Measurements from ENCODE around the gene PLEKHM3.

Gene PLEKHM3

DNA sequence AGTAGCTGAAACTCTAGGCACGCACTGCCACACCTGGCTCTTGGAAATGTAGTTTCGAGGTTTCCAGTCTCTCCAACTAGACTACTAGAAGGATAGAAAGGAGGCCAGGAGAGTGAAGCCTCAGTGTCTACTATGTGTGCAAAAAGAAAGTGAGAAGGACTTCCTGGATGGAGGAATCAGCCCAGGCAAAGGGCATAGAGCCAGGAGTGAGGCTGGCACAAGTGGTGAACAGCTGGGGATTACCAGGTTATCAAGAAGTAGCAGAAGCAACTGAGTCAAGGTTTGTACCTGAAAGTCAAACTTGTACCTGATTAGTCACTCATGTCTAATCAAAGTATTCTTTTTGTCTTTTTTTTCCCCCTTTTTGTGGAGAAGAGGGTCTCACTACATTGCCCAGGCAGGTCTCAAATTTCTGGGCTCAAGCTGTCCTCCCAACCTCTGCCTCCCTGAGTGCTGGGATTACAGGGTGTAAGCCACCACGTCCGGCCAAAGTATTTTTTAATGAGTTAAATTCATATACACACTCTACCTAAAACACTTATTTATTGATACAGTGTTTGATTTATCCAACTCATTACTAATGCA lies 246.9 kb downstream of the PLEKHM3 start:
- no peak for DNase-seq

DNA sequence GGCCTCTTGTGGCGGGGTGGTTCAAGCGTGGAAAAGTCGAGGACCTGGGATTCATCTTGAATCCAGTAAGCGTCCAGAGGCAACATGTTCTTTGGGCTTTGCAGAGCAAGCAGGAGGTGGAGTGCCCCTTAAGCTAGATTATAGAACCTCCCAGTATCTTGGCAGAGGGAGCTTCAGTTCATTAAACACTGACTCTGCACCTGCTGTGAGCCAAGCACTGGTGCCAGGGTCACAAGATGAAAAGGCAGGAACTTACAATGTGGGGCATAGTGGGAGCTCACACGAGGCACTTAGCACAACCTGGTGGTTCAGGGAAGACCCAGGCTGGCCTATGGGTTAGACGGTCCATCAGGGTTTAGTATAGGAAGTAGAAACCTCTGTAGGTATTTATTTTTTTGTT lies 248.2 kb downstream of the PLEKHM3 start:
- no peak for DNase-seq

DNA sequence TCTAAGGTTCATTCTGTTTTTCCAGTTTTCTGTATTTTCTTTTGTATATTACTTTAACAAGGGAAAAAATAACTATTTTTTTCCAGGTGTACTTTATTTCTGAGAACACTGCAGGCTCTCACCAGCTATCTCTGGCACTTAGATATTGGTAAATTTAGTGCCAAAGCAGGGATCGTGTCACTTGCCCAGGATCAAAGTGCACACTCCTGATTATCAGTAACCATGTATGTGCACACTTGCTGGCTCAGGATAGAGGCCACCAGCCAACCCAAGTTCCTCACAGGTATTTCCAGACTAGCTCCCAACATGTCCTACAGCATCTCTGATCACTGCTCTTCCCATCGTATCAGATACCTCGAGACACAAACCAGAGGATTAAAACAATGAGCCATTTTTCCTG lies 249.9 kb downstream of the PLEKHM3 start:
- no peak for DNase-seq

DNA sequence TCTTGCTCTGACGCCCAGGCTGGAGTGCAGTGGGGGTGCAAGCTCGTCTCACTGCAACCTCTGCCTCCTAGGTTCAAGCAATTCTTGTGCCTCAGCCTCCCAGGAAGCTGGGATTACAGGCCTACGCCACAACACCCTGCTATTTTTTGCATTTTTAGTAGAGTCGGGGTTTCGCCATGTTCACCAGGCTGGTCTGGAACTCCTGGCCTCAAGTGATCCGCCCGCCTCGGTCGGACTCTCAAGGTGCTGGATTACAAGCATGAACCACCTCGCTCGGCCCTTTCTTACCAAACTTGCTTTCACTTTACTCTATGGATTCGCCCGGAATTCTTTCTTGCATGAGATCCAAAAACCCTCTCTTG lies 252.5 kb downstream of the PLEKHM3 start:
- no peak for DNase-seq

DNA sequence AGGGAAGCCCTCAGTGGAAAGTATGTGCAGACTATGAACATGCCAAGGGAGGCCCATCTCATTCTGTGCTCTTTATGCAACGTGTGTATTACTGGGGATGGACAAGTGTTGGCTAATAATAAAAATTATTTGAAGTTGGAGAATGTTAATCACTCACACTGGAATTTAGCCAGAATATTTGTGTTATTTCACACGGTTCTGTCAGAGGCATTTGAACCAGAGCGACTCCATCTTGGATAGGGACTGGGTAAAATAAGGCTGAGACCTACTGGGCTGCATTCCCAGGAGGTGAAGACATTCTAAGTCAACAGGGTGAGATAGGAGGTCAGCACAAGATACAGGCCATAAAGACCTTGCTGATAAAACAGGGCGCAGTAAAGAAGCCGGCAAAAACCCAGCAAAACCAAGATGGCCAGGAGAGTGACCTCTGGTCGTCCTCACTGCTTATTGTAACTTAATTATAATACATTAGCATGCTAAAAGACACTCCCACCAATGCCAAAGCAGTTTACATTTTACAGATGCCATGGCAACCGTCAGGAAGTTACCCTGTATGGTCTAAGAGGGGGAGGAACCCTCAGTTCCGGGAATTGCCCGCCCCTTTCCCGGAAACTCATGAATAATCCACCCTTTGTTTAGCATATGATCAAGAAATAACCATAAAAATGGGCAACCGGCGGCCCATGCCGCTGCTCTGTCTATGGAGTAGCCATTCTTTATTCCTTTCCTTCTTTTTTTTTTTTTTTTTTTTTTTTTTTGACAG lies 253.1 kb downstream of the PLEKHM3 start:
- no peak for DNase-seq

DNA sequence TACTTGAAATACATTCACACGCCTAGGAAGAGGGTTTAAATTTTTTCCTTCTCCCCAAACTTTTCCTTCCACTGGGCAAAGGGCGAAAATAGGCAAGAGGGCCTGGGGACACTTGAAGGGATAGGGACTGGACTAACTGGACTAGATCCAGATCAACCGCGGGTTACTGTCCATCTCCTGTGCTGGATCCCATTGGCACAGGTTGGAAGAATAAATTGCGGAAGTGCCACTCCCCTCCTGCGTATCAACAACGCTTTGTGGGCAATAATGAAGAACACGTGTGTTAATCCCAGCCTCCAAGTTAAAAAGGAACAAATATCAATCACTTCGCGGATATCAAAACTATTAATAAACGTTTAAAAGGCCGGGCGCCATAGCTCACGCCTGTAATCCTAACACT lies 253.9 kb downstream of the PLEKHM3 start:
- no peak for DNase-seq
